ENCODE data around the gene SELENOM. TPM values are rescaled to one million over a fixed set of nuclear protein-coding genes. Genes with fewer than 3 reads are reported as not detected.

Gene SELENOM
- total and polyA plus RNA-seq, 3 experiments from 2014 or later, result 14.6 to 138 (median 15.4) TPM

- Histone ChIP-seq H3K27me3 (ENCODE audit: insufficient read depth, low read length, poor library complexity, severe bottlenecking) (no peaks in the 10 kb centered on the region), H3K4me3 (ENCODE audit: low read length) (no peak overlapping the region), H3K9me3 (ENCODE audit: low read length) (no peaks in the 10 kb centered on the region), H3K27ac (ENCODE audit: low read depth, low read length) (no peak overlapping the region), H3K4me1 (ENCODE audit: insufficient read depth, low read length) (no peaks in the 10 kb centered on the region), H3K36me3 (ENCODE audit: insufficient read depth, low read length) (no peaks in the 10 kb centered on the region)
- CTCF ChIA-PET, result no interaction called here
- H3K9me3 Mint-ChIP-seq, result no peaks in the 10 kb centered on the region
- no peak overlapping the region for H3K4me3 Mint-ChIP-seq
- no peaks in the 10 kb centered on the region for H3K36me3 Mint-ChIP-seq
- H3K27me3 Mint-ChIP-seq, result peaks cover 4 to 13% of the 10 kb centered on the region in 2 donors
- no peaks in the 10 kb centered on the region for H3K4me1 Mint-ChIP-seq
- no peak for DNase-seq
- POLR2A ChIA-PET, result no interaction called here
- no peak overlapping the region for H3K27ac Mint-ChIP-seq
Measured at GRCh38 chr22:31127181-31127772, 19.9 kb upstream of the SELENOM start.

GRCh38 chr22:31126869-31127175 lies 19.5 kb upstream of the SELENOM start:
- Mint-ChIP-seq H3K27ac (no peak overlapping the region), H3K27me3 (peaks cover 4 to 13% of the 10 kb centered on the region in 2 donors), H3K36me3 (no peaks in the 10 kb centered on the region), H3K4me1 (no peaks in the 10 kb centered on the region), H3K9me3 (no peaks in the 10 kb centered on the region), H3K4me3 (no peak overlapping the region)
- H3K4me3 ChIP-seq (ENCODE audit: low read length), result no peak overlapping the region
- DNase-seq, result no peak
- no peaks in the 10 kb centered on the region for H3K4me1 ChIP-seq (ENCODE audit: insufficient read depth, low read length)
- no peaks in the 10 kb centered on the region for H3K9me3 ChIP-seq (ENCODE audit: low read length)
- CTCF ChIA-PET, result no interaction called here
- no peak overlapping the region for H3K27ac ChIP-seq (ENCODE audit: low read depth, low read length)
- no peaks in the 10 kb centered on the region for H3K27me3 ChIP-seq (ENCODE audit: insufficient read depth, low read length, poor library complexity, severe bottlenecking)
- POLR2A ChIA-PET, result no interaction called here
- no peaks in the 10 kb centered on the region for H3K36me3 ChIP-seq (ENCODE audit: insufficient read depth, low read length)

DNA sequence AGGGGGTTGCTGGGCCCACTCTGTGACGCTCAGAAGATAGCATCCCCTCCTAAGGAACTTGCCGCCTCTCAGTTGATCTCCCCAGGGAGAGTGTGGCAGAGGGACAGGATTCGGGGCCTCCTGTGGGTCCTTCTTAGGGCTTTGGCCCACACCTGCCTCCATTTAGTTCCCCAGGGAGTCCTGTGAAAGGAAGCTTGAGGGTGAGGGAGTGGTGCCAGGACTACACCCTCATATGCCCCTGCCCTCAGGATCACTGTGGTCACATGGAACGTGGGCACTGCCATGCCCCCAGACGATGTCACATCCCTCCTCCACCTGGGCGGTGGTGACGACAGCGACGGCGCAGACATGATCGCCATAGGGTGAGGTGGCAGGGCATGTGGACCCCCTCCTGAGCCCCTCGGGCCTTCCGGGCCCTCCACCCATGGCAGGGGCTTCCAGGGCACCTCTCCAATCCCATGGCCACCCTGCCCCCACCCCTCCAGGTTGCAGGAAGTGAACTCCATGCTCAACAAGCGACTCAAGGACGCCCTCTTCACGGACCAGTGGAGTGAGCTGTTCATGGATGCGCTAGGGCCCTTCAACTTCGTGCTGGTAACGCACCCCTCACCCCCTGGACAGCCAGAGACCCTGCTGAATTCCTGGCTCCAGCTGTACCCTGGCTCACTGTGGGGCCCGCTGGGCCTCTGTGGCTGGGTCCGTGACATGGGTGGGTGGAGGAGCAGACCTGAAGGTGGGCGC lies 18.9 kb upstream of the SELENOM start:
- no peak overlapping the region for H3K4me3 ChIP-seq (ENCODE audit: low read length)
- Mint-ChIP-seq H3K4me3 (no peak overlapping the region), H3K9me3 (no peaks in the 10 kb centered on the region), H3K4me1 (no peaks in the 10 kb centered on the region), H3K27me3 (peaks cover 4 to 13% of the 10 kb centered on the region in 2 donors), H3K27ac (peak overlapping the region in 1 of 8 donors; percentile 74), H3K36me3 (no peaks in the 10 kb centered on the region)
- ChIA-PET CTCF (no interaction called here), POLR2A (no interaction called here)
- H3K9me3 ChIP-seq (ENCODE audit: low read length), result no peaks in the 10 kb centered on the region
- H3K4me1 ChIP-seq (ENCODE audit: insufficient read depth, low read length), result no peaks in the 10 kb centered on the region
- no peaks in the 10 kb centered on the region for H3K27me3 ChIP-seq (ENCODE audit: insufficient read depth, low read length, poor library complexity, severe bottlenecking)
- H3K36me3 ChIP-seq (ENCODE audit: insufficient read depth, low read length), result no peaks in the 10 kb centered on the region
- H3K27ac ChIP-seq (ENCODE audit: low read depth, low read length), result no peak overlapping the region
- no peak for DNase-seq

DNA sequence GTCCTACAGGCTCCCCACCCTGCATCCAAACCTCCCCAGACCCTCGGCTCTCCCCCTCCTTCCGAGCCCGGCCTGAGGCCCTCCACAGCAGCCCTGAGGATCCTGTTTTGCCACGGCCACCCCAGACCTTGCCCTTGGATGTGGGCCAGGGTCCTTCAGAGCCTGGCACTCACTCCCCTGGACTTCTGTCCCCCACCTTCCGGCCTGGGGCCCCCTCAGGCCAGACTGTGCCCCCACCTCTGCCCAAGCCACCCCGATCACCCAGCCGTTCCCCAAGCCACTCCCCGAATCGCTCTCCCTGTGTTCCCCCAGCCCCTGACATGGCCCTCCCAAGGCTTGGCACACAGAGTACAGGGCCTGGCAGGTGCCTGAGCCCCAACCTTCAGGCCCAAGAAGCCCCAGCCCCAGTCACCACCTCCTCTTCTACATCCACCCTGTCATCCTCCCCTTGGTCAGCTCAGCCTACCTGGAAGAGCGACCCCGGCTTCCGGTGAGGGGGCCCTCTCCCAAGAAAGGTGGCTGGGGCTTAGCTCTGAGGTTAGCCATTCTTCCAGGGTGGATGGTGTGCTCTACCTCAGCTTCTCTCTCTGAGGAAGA lies 18.3 kb upstream of the SELENOM start:
- no peaks in the 10 kb centered on the region for H3K9me3 ChIP-seq (ENCODE audit: low read length)
- H3K4me3 Mint-ChIP-seq, result no peak overlapping the region
- H3K27ac Mint-ChIP-seq, result peak overlapping the region in 1 of 8 donors; percentile 74
- H3K36me3 ChIP-seq (ENCODE audit: insufficient read depth, low read length), result no peaks in the 10 kb centered on the region
- H3K27me3 ChIP-seq (ENCODE audit: insufficient read depth, low read length, poor library complexity, severe bottlenecking), result no peaks in the 10 kb centered on the region
- no peak overlapping the region for H3K4me3 ChIP-seq (ENCODE audit: low read length)
- no peak overlapping the region for H3K27ac ChIP-seq (ENCODE audit: low read depth, low read length)
- DNase-seq, result no peak
- CTCF ChIA-PET, result no interaction called here
- no peaks in the 10 kb centered on the region for H3K36me3 Mint-ChIP-seq
- no peaks in the 10 kb centered on the region for H3K4me1 ChIP-seq (ENCODE audit: insufficient read depth, low read length)
- POLR2A ChIA-PET, result no interaction called here
- H3K4me1 Mint-ChIP-seq, result no peaks in the 10 kb centered on the region
- peaks cover 4 to 13% of the 10 kb centered on the region in 2 donors for H3K27me3 Mint-ChIP-seq
- H3K9me3 Mint-ChIP-seq, result no peaks in the 10 kb centered on the region

- no peak for DNase-seq
- Histone ChIP-seq H3K27me3 (ENCODE audit: insufficient read depth, low read length, poor library complexity, severe bottlenecking) (no peaks in the 10 kb centered on the region), H3K36me3 (ENCODE audit: insufficient read depth, low read length) (no peaks in the 10 kb centered on the region), H3K27ac (ENCODE audit: low read depth, low read length) (no peak overlapping the region), H3K9me3 (ENCODE audit: low read length) (no peaks in the 10 kb centered on the region), H3K4me3 (ENCODE audit: low read length) (no peak overlapping the region), H3K4me1 (ENCODE audit: insufficient read depth, low read length) (no peaks in the 10 kb centered on the region)
- Mint-ChIP-seq H3K27me3 (peaks cover 4 to 13% of the 10 kb centered on the region in 2 donors), H3K27ac (no peak overlapping the region), H3K4me3 (no peak overlapping the region), H3K36me3 (no peaks in the 10 kb centered on the region), H3K9me3 (no peaks in the 10 kb centered on the region), H3K4me1 (no peaks in the 10 kb centered on the region)
- POLR2A ChIA-PET, result no interaction called here
- CTCF ChIA-PET, result no interaction called here
Measured at GRCh38 chr22:31124811-31125465, 17.6 kb upstream of the SELENOM start.

- Histone ChIP-seq H3K9me3 (ENCODE audit: low read length) (no peaks in the 10 kb centered on the region), H3K27me3 (ENCODE audit: insufficient read depth, low read length, poor library complexity, severe bottlenecking) (no peaks in the 10 kb centered on the region), H3K4me1 (ENCODE audit: insufficient read depth, low read length) (no peaks in the 10 kb centered on the region), H3K4me3 (ENCODE audit: low read length) (no peak overlapping the region), H3K36me3 (ENCODE audit: insufficient read depth, low read length) (no peaks in the 10 kb centered on the region), H3K27ac (ENCODE audit: low read depth, low read length) (no peak overlapping the region)
- POLR2A ChIA-PET, result no interaction called here
- Mint-ChIP-seq H3K27me3 (peaks cover 4 to 13% of the 10 kb centered on the region in 2 donors), H3K9me3 (no peaks in the 10 kb centered on the region), H3K36me3 (no peaks in the 10 kb centered on the region), H3K4me3 (no peak overlapping the region), H3K27ac (peak overlapping the region in 1 of 8 donors; percentile 37), H3K4me1 (no peaks in the 10 kb centered on the region)
- no peak for DNase-seq
- CTCF ChIA-PET, result no interaction called here
Measured at GRCh38 chr22:31124290-31124689, 16.9 kb upstream of the SELENOM start.

DNA sequence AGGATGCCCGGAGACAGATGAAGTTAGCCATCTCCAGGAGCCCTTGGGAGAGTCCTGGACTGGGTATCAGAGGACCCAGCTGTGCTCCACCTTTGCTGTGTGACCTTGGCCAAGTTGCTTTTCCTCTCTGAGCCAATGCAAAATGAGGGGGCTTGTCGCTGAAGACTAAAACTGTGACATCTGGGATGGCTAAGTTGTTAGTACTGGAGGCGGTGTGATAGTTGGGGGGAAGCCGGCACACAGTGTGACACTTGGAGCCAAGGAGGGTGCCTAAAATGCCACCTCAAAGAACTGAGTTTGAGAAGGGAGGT lies 15.9 kb upstream of the SELENOM start:
- Mint-ChIP-seq H3K4me3 (no peak overlapping the region), H3K27ac (no peak overlapping the region), H3K36me3 (no peaks in the 10 kb centered on the region), H3K27me3 (peaks cover 4 to 10% of the 10 kb centered on the region in 2 donors), H3K4me1 (no peaks in the 10 kb centered on the region), H3K9me3 (no peaks in the 10 kb centered on the region)
- Histone ChIP-seq H3K9me3 (ENCODE audit: low read length) (no peaks in the 10 kb centered on the region), H3K4me3 (ENCODE audit: low read length) (no peak overlapping the region), H3K27me3 (ENCODE audit: insufficient read depth, low read length, poor library complexity, severe bottlenecking) (no peaks in the 10 kb centered on the region), H3K4me1 (ENCODE audit: insufficient read depth, low read length) (no peaks in the 10 kb centered on the region), H3K27ac (ENCODE audit: low read depth, low read length) (peak overlapping the region; percentile 43), H3K36me3 (ENCODE audit: insufficient read depth, low read length) (no peaks in the 10 kb centered on the region)
- ChIA-PET CTCF (no interaction called here), POLR2A (no interaction called here)
- DNase-seq, result no peak

GRCh38 chr22:31122532-31123291 lies 15.3 kb upstream of the SELENOM start, which contains the start of gene INPP5J:
TSS of gene INPP5J (plus strand) at chr22:31122966. CDS start at chr22:31123015, 49 bp downstream.
- ChIA-PET CTCF (no interaction called here), POLR2A (no interaction called here)
- H3K4me1 ChIP-seq (ENCODE audit: insufficient read depth, low read length), result no peaks in the 10 kb centered on the region
- Mint-ChIP-seq H3K9me3 (no peaks in the 10 kb centered on the region), H3K27ac (peak within 1 kb of the TSS in 1 of 8 donors; percentile 82), H3K4me3 (no peak within 1 kb of the TSS), H3K27me3 (peaks cover 4% of the 10 kb centered on the region in 2 donors), H3K36me3 (no peaks in the 10 kb centered on the region), H3K4me1 (no peaks in the 10 kb centered on the region)
- H3K27me3 ChIP-seq (ENCODE audit: insufficient read depth, low read length, poor library complexity, severe bottlenecking), result no peaks in the 10 kb centered on the region
- no peaks in the 10 kb centered on the region for H3K36me3 ChIP-seq (ENCODE audit: insufficient read depth, low read length)
- H3K9me3 ChIP-seq (ENCODE audit: low read length), result no peaks in the 10 kb centered on the region
- no peak within 1 kb of the TSS for H3K4me3 ChIP-seq (ENCODE audit: low read length)
- H3K27ac ChIP-seq (ENCODE audit: low read depth, low read length), result peak within 1 kb of the TSS; percentile 43
- no peak for DNase-seq
